ENCODE results near the gene COPS3.

Gene COPS3

DNA sequence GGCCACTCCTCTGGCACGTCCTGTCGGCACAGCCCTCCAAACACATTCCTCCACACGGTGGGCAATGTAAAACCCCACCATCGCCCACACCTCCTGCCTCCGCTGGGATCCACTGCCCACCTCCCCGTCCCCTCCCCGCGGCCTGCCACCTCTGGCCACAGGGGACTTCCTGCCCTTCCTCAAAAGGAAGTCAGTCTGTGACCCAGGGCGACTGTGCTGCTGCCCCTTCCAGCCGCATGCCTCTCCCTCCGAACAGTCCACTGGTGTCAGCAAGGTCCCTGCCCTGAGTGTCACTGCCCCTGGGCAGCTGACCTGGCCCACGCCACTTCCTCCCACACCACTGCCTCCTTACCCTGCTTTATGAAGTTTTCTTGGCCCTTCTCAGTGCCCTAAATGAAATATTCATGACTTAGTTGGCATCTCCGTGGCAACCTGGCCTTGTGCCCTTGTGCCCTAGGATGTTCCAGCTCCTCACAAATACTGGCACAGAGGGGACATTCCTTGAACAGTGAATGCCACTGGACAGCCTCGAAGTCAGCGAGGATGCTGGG is 76.9 kb downstream of the COPS3 start:
- H3K4me3 ChIP-seq, result peak overlapping the region; percentile 89
- H3K9ac ChIP-seq (ENCODE audit: insufficient read length), result peak overlapping the region; percentile 93

DNA sequence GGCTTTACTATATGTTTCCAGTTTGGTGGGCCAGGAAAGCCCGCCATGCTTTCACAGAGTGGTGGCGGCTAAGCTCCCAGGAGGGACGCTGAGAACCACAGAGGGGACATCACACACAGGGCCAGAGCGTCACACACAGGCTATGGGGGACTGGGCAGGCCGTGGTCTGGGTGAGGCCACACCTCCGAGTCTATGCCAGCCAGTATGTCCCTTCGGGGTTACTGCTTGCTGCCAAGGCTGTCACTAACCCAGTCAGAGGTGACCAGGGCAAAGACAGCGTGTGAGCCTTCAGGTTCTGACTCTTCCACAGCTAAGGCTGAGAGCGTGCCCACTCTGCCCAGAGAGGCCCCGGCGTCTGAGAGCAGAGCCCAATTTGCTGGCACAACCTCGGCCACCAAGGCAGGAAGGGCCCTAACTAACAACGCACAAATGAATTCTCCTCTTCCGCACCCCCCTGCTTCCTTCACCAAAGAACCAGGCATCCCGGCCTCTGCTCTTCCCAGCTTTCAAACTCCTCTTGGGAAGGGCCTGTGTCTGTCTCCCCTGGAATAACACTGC is 77.8 kb downstream of the COPS3 start:
- Histone ChIP-seq H3K4me3 (no peak overlapping the region), H3K27ac (no peak overlapping the region), H3K9me3 (ENCODE audit: low read depth, low read length) (no peaks in the 10 kb centered on the region), H3K9ac (ENCODE audit: insufficient read length) (no peak overlapping the region), H3K36me3 (ENCODE audit: insufficient read depth, low read length) (peaks cover 15% of the 10 kb centered on the region)
- no peak for DNase-seq (ENCODE audit: low read depth, low spot score)
- TF ChIP-seq EZH2 (IDR thresholded peaks at IDR 0.05) (no peak), POLR2AphosphoS5 (IDR thresholded peaks at IDR 0.05; ENCODE audit: borderline replicate concordance, low read depth, low read length) (no peak), FOXP2 (optimal IDR thresholded peaks at IDR 0.05; ENCODE audit: control extremely low read depth, extremely low read length, insufficient read depth) (no peak)

More for the DNA sequence above, 76.9 kb downstream of the COPS3 start:
- DNase-seq (ENCODE audit: low read depth, low spot score), result no peak
- TF ChIP-seq FOXP2 (optimal IDR thresholded peaks at IDR 0.05; ENCODE audit: control extremely low read depth, extremely low read length, insufficient read depth) (no peak), EZH2 (IDR thresholded peaks at IDR 0.05) (no peak), POLR2AphosphoS5 (IDR thresholded peaks at IDR 0.05; ENCODE audit: borderline replicate concordance, low read depth, low read length) (no peak)
- Histone ChIP-seq H3K9me3 (ENCODE audit: low read depth, low read length) (no peaks in the 10 kb centered on the region), H3K36me3 (ENCODE audit: insufficient read depth, low read length) (peaks cover 15% of the 10 kb centered on the region), H3K27ac (no peak overlapping the region)

DNA sequence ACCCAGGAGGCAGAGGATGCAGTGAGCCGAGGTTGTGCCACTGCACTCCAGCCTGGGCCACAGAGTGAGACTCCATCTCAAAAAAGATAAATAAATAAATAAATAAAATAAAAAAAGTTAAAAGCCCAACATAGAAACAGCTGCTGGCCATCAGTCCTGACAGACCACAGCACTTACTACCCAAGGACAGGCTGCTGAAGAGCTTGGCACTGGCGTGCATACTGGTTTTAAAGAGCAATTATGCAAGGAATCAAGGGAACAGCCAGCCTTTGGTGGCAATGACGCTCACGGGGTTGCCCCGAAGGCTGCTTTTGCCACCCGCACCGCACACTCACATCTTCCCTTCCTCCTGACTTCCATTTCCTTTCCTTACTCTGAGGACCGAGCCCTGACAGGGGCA is 79.1 kb downstream of the COPS3 start:
- Histone ChIP-seq H3K4me3 (no peak overlapping the region), H3K27ac (no peak overlapping the region), H3K9ac (ENCODE audit: insufficient read length) (no peak overlapping the region), H3K9me3 (ENCODE audit: low read depth, low read length) (no peaks in the 10 kb centered on the region), H3K36me3 (ENCODE audit: insufficient read depth, low read length) (peaks cover 15% of the 10 kb centered on the region)
- no peak for TF ChIP-seq POLR2AphosphoS5 (IDR thresholded peaks at IDR 0.05; ENCODE audit: borderline replicate concordance, low read depth, low read length)
- DNase-seq (ENCODE audit: low read depth, low spot score), result no peak

DNA sequence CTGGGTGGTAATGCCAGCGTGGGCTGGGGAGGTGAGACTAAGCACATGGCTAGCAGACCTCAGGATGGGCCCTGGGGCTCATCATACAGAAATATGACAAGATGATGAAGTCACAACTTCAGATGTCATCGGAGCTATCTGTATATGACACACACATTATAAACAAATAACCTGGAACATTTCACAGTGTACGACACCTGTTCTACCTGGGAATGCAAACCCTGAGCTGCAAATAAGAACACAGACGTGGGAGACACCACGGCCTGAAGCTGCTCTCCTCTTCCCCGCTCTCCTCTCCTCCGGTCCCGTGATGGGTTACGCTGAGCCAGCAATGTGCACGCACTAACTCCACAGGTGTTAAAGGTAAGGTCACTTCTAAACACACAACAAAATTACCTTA is 79.8 kb downstream of the COPS3 start:
- H3K9ac ChIP-seq (ENCODE audit: insufficient read length), result no peak overlapping the region
- no peak overlapping the region for H3K27ac ChIP-seq
- TF ChIP-seq POLR2AphosphoS5 (IDR thresholded peaks at IDR 0.05; ENCODE audit: borderline replicate concordance, low read depth, low read length) (no peak), FOXP2 (optimal IDR thresholded peaks at IDR 0.05; ENCODE audit: control extremely low read depth, extremely low read length, insufficient read depth) (no peak), EZH2 (IDR thresholded peaks at IDR 0.05) (no peak)
- no peak overlapping the region for H3K4me3 ChIP-seq
- H3K9me3 ChIP-seq (ENCODE audit: low read depth, low read length), result no peaks in the 10 kb centered on the region
- peaks cover 15% of the 10 kb centered on the region for H3K36me3 ChIP-seq (ENCODE audit: insufficient read depth, low read length)
- DNase-seq (ENCODE audit: low read depth, low spot score), result no peak

DNA sequence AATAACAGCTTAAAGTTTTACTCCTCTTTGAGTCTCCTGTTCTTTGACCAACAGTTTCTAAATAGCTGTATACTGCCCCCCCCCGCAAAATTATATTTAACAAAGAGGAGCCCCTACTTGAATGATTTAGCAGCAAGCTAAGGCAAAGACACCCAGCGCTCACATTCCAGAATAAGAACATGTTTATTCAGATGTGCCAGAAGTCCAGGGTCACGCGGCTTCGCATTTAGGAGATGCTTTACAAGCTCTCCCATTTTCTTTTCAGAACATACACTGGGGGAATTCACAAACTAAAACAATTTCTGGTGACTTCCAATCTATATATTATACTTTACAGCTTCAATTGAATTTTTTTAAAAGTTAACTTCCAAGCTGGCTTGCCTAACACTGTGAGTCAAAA is 80.2 kb downstream of the COPS3 start:
- Histone ChIP-seq H3K36me3 (ENCODE audit: insufficient read depth, low read length) (peaks cover 15% of the 10 kb centered on the region), H3K9me3 (ENCODE audit: low read depth, low read length) (no peaks in the 10 kb centered on the region), H3K27ac (no peak overlapping the region; the same call in 1 of the 2 replicates), H3K9ac (ENCODE audit: insufficient read length) (no peak overlapping the region), H3K4me3 (no peak overlapping the region)
- TF ChIP-seq EZH2 (IDR thresholded peaks at IDR 0.05) (no peak), FOXP2 (optimal IDR thresholded peaks at IDR 0.05; ENCODE audit: control extremely low read depth, extremely low read length, insufficient read depth) (no peak), POLR2AphosphoS5 (IDR thresholded peaks at IDR 0.05; ENCODE audit: borderline replicate concordance, low read depth, low read length) (no peak)
- no peak for DNase-seq (ENCODE audit: low read depth, low spot score)

DNA sequence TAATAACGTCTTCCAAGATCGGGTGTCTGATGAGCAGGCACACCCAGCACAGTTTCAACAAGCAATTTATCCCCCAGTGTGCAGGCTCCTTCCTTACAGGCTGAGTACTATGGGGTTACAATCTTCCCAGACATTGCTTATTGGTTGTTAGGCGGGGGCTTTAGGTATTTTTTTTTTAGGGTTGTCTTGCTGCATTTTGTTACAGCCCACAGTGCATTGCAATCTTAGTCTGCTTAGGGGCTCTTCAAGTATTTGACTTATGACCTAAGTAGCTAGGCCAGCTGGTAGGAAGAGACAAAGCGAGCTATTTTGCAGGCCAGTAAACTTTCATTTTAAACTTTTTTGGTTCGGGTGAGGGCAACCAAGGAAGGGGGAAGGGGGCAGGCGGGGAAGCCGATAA is 80.7 kb downstream of the COPS3 start:
- H3K4me3 ChIP-seq, result no peak overlapping the region
- no peaks in the 10 kb centered on the region for H3K9me3 ChIP-seq (ENCODE audit: low read depth, low read length)
- no peak for DNase-seq (ENCODE audit: low read depth, low spot score)
- H3K9ac ChIP-seq (ENCODE audit: insufficient read length), result no peak overlapping the region
- no peak overlapping the region for H3K27ac ChIP-seq
- H3K36me3 ChIP-seq (ENCODE audit: insufficient read depth, low read length), result peaks cover 15% of the 10 kb centered on the region
- TF ChIP-seq FOXP2 (optimal IDR thresholded peaks at IDR 0.05; ENCODE audit: control extremely low read depth, extremely low read length, insufficient read depth) (no peak), EZH2 (IDR thresholded peaks at IDR 0.05) (no peak), POLR2AphosphoS5 (IDR thresholded peaks at IDR 0.05; ENCODE audit: borderline replicate concordance, low read depth, low read length) (no peak)

DNA sequence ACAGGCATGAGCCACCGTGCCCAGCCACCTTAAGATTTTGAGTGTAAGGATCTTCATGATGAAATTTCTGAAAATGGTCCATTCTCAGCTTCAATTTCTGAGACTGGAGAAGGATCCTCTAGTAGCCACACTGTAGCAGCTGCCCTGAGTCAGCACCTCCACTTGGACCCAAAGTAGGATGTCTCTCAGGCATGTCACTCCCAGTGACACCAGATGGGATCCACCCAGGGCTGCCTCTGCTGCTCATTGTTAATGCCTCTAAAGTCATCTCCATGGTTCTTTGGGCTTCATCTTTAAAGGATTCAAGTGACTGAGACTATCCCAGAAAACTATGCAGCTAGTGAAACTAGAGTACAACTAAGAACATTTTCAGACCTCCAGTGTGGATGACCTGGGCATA is 82.8 kb downstream of the COPS3 start:
- H3K9ac ChIP-seq (ENCODE audit: insufficient read length), result no peak overlapping the region
- no peak overlapping the region for H3K27ac ChIP-seq
- H3K36me3 ChIP-seq (ENCODE audit: insufficient read depth, low read length), result peaks cover 12% of the 10 kb centered on the region
- DNase-seq (ENCODE audit: low read depth, low spot score), result no peak
- H3K9me3 ChIP-seq (ENCODE audit: low read depth, low read length), result no peaks in the 10 kb centered on the region
- TF ChIP-seq POLR2AphosphoS5 (IDR thresholded peaks at IDR 0.05; ENCODE audit: borderline replicate concordance, low read depth, low read length) (no peak), FOXP2 (optimal IDR thresholded peaks at IDR 0.05; ENCODE audit: control extremely low read depth, extremely low read length, insufficient read depth) (no peak), EZH2 (IDR thresholded peaks at IDR 0.05) (no peak)
- no peak overlapping the region for H3K4me3 ChIP-seq

DNA sequence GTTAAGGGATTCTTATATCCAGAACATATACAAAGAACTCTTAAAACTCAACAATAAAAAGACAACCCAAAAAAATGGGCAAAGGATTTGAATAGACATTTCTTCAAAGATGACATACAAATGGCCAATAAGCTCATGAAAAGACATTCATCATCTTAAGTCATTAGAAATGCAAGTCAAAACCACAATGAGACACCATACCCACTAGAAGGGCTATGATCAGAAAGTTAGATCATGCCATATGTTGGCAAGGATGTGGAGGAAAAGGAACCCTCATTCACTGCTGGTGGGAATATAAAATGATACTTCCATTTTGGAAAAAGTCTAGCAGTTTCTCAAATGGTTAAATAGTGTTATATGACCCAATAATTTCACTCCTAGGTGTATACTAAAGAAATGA is 84.3 kb downstream of the COPS3 start:
- no peak overlapping the region for H3K4me3 ChIP-seq
- no peaks in the 10 kb centered on the region; the same call in 1 of the 2 replicates for H3K36me3 ChIP-seq (ENCODE audit: insufficient read depth, low read length)
- H3K9me3 ChIP-seq (ENCODE audit: low read depth, low read length), result no peaks in the 10 kb centered on the region
- no peak overlapping the region for H3K9ac ChIP-seq (ENCODE audit: insufficient read length)
- no peak for DNase-seq (ENCODE audit: low read depth, low spot score)
- no peak overlapping the region for H3K27ac ChIP-seq
- TF ChIP-seq FOXP2 (optimal IDR thresholded peaks at IDR 0.05; ENCODE audit: control extremely low read depth, extremely low read length, insufficient read depth) (no peak), EZH2 (IDR thresholded peaks at IDR 0.05) (no peak), POLR2AphosphoS5 (IDR thresholded peaks at IDR 0.05; ENCODE audit: borderline replicate concordance, low read depth, low read length) (no peak)

Measured in SK-N-MC (cell line).